H1 (cell line): ENCODE measurements around the gene NPHP4. TPM values are rescaled to one million over a fixed set of nuclear protein-coding genes. Genes with fewer than 3 reads are reported as not detected.

Source experiments
- BCL11A ChIP-seq, 2 experiments: IDR thresholded peaks; one replicate each; pipeline ENCODE4 v1.6.1; 2011; ENCODE audit warnings: low read depth in 2 of 2, low read length in 2 of 2, mild to moderate bottlenecking in 2 of 2
- KDM1A ChIP-seq: fragments of 200-600, 300-600 bp; sonication (generic); IDR thresholded peaks from 2 replicates; pipeline ENCODE4 v1.7.1; 2016; ENCODE audit warnings: mild to moderate bottlenecking, low read length, borderline replicate concordance
- TCF12 ChIP-seq: IDR thresholded peaks from 2 replicates; pipeline ENCODE4 v1.6.1; 2011; ENCODE audit warnings: low read depth, mild to moderate bottlenecking, low read length
- polyA plus RNA-seq, 7 experiments: library from polyadenylated mRNA; depleted of rRNA in 3 of 7; stranded (reverse) in 5 of 7; unstranded in 2 of 7; fragments of >200 nt in 5 of 7; fragments of 200-250 nt in 2 of 7; gene quantifications; 1 replicate in 5 of 7; 2 replicates in 1 of 7; 4 replicates in 1 of 7; pipeline versions ENCODE4 v1.2.1 to v1.2.3, GENCODE V29; 2011 to 2013; ENCODE audit warnings: missing spikeins in 2 of 7, mixed read lengths in 2 of 7
- total RNA-seq: library from RNA; stranded (reverse); fragmentation: NEBNext Ultra II Directional; extraction: Animal tissue kit (Norgen Biotek cat#: 25700); gene quantifications from 2 replicates; pipeline ENCODE4 v1.2.1, GENCODE V29; 2021

The NPHP4 gene
- total and polyA plus RNA-seq, 2 of the 8 experiments (the other 6 are each of a cell fraction or from before 2014, with no cell fraction given): 5.8 to 14.0 TPM

- TF ChIP-seq BCL11A (IDR thresholded peaks at IDR 0.05; ENCODE audit: low read depth in 2 of 2, low read length in 2 of 2): no peak
- TF ChIP-seq KDM1A: no peak
- no peak for TF ChIP-seq TCF12
Observed at GRCh38 chr1:6034750-6035096, 42.5 kb upstream of the NPHP4 start (continued).
